ENCODE measurements around the gene RAMP3. TPM values are rescaled to one million over a fixed set of nuclear protein-coding genes. Genes with fewer than 3 reads are reported as not detected.

The RAMP3 gene
- total and polyA plus RNA-seq, 9 donors, result 2.5 to 7.2 (median 3.8) TPM

- no peak overlapping the region for H3K4me3 ChIP-seq (ENCODE audit: low read length)
- 67% methylated on average over 1 of the region's 4 CpGs for WGBS (ENCODE audit: insufficient coverage)
- H3K27ac ChIP-seq (ENCODE audit: low read length), result no peak overlapping the region
- H3K36me3 ChIP-seq (ENCODE audit: control insufficient read depth, insufficient read depth, low read length), result no peaks in the 10 kb centered on the region
- DNase-seq, result no peak
- peaks cover 2% of the 10 kb centered on the region for H3K27me3 ChIP-seq (ENCODE audit: control insufficient read depth, insufficient read depth, low read length)
- peaks cover 5% of the 10 kb centered on the region for H3K4me1 ChIP-seq (ENCODE audit: control insufficient read depth, insufficient read depth, low read length)
- H3K9me3 ChIP-seq (replicated peaks; ENCODE audit: control insufficient read depth, low read depth, low read length), result no peaks in the 10 kb centered on the region
Observed at GRCh38 chr7:45230611-45231165, 73.1 kb downstream of the RAMP3 start.

GRCh38 chr7:45233249-45233775 is 75.7 kb downstream of the RAMP3 start:
- Histone ChIP-seq H3K4me3 (ENCODE audit: low read length) (no peak overlapping the region), H3K9me3 (replicated peaks; ENCODE audit: control insufficient read depth, low read depth, low read length) (no peaks in the 10 kb centered on the region), H3K27ac (ENCODE audit: low read length) (no peak overlapping the region), H3K4me1 (ENCODE audit: control insufficient read depth, insufficient read depth, low read length) (peaks cover 5% of the 10 kb centered on the region), H3K27me3 (ENCODE audit: control insufficient read depth, insufficient read depth, low read length) (peaks cover 4% of the 10 kb centered on the region), H3K36me3 (ENCODE audit: control insufficient read depth, insufficient read depth, low read length) (no peaks in the 10 kb centered on the region)
- WGBS (ENCODE audit: insufficient coverage), result no CpG with 5 or more reads among the region's 1 CpG
- DNase-seq, result no peak

Other genes starting within 250 kb of the RAMP3 start
- gene MYO1G, start 178.8 kb upstream of the RAMP3 start, total RNA-seq, result 0.58 TPM
- gene MYO1G, start 178.8 kb upstream of the RAMP3 start, polyA plus RNA-seq (ENCODE audit: insufficient read depth in 1 of 8, insufficient read length in 8 of 8, low replicate concordance in 1 of 8), result 1 to 10 TPM in 1 of 8 donors, under 1 TPM in 7; 0.59 to 1.2 (median 0.71) TPM
- gene CCM2, start 157.6 kb upstream of the RAMP3 start, total RNA-seq, result 36.1 TPM
- 10 to 100 TPM; 40.4 to 47.2 (median 43.9) TPM for gene CCM2, start 157.6 kb upstream of the RAMP3 start, polyA plus RNA-seq (ENCODE audit: insufficient read depth in 1 of 8, insufficient read length in 8 of 8, low replicate concordance in 1 of 8)
- 2.3 TPM for gene NACAD, start 68.8 kb upstream of the RAMP3 start, total RNA-seq
- gene NACAD, start 68.8 kb upstream of the RAMP3 start, polyA plus RNA-seq (ENCODE audit: insufficient read depth in 1 of 8, insufficient read length in 8 of 8, low replicate concordance in 1 of 8), result 1 to 10 TPM; 4.4 to 7.9 (median 5.8) TPM
- 41.7 TPM for gene TBRG4, start 46.1 kb upstream of the RAMP3 start, total RNA-seq
- 10 to 100 TPM; 35.5 to 45.2 (median 39.5) TPM for gene TBRG4, start 46.1 kb upstream of the RAMP3 start, polyA plus RNA-seq (ENCODE audit: insufficient read depth in 1 of 8, insufficient read length in 8 of 8, low replicate concordance in 1 of 8)

All from muscle of leg (tissue), 11 donors.